Tibial nerve (tissue), 4 donors: ENCODE results near the gene BANK1.

ENCODE experiments used
- EP300 ChIP-seq, 2 donors: sonication (generic); formaldehyde crosslinking; IDR thresholded peaks; one replicate each; pipeline ENCODE4 v1.6.1; 2017; ENCODE audit warnings: antibody characterized with exemption in 2 of 2, mild to moderate bottlenecking in 1 of 2
- POLR2A ChIP-seq, 2 donors: fragments of 450-650 bp; IDR thresholded peaks; one replicate each; pipeline ENCODE4 v1.6.1; 2017; ENCODE audit warnings: antibody characterized with exemption in 2 of 2, mild to moderate bottlenecking in 2 of 2, moderate library complexity in 2 of 2
- TF ChIP-seq, protein P1 (sequence below), 5 experiments: fragments of 200-600 bp in 3 of 5; fragments of 450-650 bp in 2 of 5; sonication (generic) in 3 of 5; IDR thresholded peaks; one replicate each; pipeline ENCODE4 v1.5.1; 2016 to 2019; ENCODE audit warnings: antibody characterized with exemption in 5 of 5, mild to moderate bottlenecking in 3 of 5, moderate library complexity in 2 of 5

DNA sequence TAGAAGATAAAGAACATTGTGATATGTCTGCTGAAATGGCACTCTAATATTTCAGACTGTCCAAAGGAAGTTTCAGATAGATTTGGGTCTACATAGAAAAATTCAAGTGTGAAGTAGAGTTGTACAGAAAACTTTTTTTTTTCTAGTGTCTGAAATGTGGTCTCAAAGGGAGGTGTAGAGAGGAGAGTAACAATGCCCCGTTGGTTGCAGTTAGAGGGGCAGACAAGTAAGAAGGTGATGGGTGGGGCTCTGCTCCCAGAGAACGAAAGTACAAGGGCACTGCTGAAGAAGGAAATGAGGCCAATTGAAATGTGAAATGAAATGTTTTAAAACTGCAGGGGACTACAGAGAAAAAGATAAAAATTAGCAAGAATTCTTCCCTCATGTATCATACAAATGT is 177.8 kb downstream of the BANK1 start:
- TF ChIP-seq, protein P1, sequence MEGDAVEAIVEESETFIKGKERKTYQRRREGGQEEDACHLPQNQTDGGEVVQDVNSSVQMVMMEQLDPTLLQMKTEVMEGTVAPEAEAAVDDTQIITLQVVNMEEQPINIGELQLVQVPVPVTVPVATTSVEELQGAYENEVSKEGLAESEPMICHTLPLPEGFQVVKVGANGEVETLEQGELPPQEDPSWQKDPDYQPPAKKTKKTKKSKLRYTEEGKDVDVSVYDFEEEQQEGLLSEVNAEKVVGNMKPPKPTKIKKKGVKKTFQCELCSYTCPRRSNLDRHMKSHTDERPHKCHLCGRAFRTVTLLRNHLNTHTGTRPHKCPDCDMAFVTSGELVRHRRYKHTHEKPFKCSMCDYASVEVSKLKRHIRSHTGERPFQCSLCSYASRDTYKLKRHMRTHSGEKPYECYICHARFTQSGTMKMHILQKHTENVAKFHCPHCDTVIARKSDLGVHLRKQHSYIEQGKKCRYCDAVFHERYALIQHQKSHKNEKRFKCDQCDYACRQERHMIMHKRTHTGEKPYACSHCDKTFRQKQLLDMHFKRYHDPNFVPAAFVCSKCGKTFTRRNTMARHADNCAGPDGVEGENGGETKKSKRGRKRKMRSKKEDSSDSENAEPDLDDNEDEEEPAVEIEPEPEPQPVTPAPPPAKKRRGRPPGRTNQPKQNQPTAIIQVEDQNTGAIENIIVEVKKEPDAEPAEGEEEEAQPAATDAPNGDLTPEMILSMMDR (IDR thresholded peaks at IDR 0.05): no peak
- TF ChIP-seq POLR2A (IDR thresholded peaks at IDR 0.05) (no peak), EP300 (IDR thresholded peaks at IDR 0.05) (no peak)
